Fibroblast of pulmonary artery (primary cell): ENCODE data around the gene IGFLR1.
"Not testable (repeated sequence)": the region's sequence is repeated elsewhere in the genome, so short reads cannot be mapped to it uniquely, and the experiment has no call there.

Experiments
- DNase-seq: peaks from one replicate; pipeline ENCODE4 v3.0.0-alpha.2; 2010; ENCODE audit warnings: low read depth
- H3K4me3 ChIP-seq: replicated peaks from 2 replicates; pipeline ENCODE4 v1.5.1; 2011; ENCODE audit warnings: low read depth, mild to moderate bottlenecking, control low read depth, low read length, moderate library complexity
- TF ChIP-seq, protein P1 (sequence below): IDR thresholded peaks from 2 replicates; pipeline ENCODE4 v1.5.1; 2011; ENCODE audit warnings: mild to moderate bottlenecking, control low read depth, low read length, inconsistent platforms; ENCODE audit errors: missing control alignments

Gene IGFLR1

DNA sequence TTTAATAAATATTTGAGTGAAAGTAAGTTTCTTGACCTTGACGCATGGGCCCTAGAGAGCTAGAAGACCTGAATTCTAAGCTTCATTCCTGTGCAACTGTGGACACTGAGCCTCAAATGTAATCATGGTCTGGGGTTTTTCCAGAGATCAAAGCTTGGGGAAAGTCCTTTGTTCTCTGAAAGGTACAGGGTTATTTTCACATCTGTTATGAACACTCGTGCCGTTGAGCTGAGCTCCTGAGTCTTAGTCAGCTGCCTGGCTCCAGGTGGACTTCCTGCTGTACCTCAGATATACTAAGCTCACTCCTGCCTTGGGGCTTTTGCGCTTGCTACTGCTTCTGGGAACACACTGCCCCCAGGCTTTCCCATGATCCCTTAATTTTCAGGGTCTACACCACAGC lies 45.4 kb downstream of the IGFLR1 start:
- TF ChIP-seq, protein P1, sequence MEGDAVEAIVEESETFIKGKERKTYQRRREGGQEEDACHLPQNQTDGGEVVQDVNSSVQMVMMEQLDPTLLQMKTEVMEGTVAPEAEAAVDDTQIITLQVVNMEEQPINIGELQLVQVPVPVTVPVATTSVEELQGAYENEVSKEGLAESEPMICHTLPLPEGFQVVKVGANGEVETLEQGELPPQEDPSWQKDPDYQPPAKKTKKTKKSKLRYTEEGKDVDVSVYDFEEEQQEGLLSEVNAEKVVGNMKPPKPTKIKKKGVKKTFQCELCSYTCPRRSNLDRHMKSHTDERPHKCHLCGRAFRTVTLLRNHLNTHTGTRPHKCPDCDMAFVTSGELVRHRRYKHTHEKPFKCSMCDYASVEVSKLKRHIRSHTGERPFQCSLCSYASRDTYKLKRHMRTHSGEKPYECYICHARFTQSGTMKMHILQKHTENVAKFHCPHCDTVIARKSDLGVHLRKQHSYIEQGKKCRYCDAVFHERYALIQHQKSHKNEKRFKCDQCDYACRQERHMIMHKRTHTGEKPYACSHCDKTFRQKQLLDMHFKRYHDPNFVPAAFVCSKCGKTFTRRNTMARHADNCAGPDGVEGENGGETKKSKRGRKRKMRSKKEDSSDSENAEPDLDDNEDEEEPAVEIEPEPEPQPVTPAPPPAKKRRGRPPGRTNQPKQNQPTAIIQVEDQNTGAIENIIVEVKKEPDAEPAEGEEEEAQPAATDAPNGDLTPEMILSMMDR = no peak
- no peak overlapping the region for H3K4me3 ChIP-seq
- DNase-seq = no peak

DNA sequence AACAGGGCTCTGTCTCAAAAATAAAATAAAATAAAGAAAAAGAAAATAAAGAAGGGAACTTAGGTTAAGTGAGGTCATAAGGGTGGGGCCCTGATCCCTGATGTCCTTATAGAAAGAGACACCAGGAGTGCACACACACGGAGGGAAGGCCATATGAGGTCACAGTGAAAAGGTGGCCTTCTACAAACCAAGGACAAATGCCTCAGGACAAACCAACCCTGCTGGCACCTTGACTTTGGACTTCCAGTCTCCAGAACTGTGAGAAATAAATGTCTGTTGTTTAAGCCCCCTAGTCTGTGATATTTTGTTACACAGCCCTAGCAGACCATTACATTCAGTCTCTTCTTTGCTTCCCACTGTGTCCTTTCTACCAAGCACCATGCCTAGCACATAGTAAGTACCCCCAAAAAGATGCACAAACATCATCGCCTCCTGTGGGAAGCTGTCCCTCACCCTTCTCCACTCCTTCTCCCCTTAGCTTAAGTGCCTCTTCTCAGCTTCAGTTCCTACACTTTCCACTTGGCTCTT lies 46.3 kb downstream of the IGFLR1 start:
- no peak for DNase-seq
- no peak overlapping the region for H3K4me3 ChIP-seq
- TF ChIP-seq, protein P1 = no peak

DNA sequence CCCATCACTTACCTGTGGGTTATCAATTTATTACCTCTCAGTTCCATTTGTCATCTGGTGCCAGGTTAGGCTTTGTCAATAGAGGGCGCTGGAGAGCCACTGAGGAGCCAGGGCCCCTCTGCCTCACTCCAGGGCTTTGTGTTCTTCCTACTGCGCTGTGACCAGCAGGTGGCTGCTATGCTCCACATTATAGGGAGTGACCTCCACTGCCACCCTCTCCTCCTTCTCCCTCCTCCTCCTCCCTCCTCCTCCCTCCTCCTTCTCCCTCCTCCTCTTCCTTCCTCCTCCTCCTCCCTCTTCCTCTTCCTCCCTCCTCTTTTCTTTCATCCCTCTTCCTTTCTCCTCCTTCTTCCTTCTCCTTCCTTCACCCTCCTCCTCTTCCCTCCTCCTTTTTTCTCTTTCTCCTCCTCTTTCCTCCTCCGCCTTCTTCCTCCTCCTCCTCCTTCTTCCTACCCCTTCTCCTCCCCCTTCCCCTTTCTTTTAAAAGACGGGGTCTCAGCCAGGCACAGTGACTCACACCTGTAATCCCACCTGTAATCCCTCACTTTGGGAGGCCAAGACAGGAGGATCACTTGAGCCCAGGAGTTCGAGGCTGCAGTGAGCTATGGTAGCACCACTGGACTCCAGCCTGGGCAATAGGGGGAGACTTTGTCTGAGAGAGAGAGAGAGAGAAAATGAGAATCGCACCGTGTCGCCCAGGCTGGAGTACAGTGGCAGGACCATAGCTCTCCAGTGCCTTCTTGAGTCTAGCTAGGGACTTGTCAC lies 48.2 kb downstream of the IGFLR1 start:
- DNase-seq = peak; percentile 87
- H3K4me3 ChIP-seq = no peak overlapping the region
- TF ChIP-seq, protein P1 = peak; percentile 99

DNA sequence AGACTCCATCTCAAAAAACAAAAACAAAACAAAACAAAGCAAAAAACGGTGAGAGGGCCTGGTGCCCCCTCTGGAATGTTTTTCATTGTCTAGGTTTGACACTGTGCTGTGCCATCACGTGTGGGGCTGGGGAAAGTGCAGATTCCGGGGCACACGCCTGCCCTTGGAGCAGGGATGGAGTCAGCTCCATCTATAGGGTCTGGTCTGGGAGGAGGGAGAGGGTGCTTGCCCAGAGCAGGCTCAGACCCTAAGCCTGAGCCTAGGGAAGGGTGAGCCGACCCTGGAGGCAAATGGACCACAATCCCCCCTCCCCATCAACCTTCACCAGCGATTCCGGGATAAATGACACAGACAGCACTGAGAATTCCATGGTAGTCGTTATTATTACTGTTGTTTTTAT lies 48.8 kb downstream of the IGFLR1 start:
- no peak for DNase-seq
- TF ChIP-seq, protein P1 = no peak
- no peak overlapping the region for H3K4me3 ChIP-seq

DNA sequence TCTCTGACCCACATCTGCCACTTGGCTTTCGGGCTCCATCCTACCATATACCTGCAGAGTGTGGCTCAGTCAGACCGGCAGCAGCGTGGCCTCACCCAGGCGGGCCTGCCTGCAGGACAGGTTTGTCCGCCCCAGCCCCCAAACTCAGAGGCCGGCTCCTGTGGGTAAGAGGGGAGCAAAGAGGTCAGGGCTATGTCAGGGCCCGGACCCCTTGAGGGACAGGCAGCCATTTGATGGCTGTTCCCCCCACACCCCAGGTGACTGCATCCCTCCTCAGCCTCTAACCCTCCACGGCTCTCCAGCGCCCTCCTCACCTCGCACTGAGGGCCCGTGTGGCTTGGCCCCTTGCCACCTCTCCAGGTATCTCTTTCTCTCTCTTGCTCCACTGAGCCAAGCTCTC lies 50.2 kb downstream of the IGFLR1 start:
- H3K4me3 ChIP-seq = no peak overlapping the region
- TF ChIP-seq, protein P1 = no peak
- DNase-seq = no peak

DNA sequence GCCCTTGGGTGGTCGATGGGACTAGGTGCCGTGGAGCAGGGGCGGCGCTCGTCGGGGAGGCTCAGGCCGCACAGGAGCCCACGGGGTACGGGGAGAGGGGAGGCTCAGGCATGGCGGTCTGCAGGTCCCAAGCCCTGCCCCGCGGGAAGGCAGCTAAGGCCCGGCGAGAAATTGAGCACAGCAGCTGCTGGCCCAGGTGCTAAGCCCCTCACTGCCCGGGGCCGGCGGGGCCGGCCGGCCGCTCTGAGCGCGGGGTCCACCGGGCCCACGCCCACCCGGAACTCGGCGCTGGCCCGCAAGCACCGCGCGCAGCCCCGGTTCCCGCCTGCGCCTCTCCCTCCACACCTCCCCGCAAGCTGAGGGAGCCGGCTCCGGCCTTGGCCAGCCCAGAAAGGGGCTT lies 51.1 kb downstream of the IGFLR1 start:
- DNase-seq, H3K4me3 ChIP-seq: not testable (repeated sequence)

DNA sequence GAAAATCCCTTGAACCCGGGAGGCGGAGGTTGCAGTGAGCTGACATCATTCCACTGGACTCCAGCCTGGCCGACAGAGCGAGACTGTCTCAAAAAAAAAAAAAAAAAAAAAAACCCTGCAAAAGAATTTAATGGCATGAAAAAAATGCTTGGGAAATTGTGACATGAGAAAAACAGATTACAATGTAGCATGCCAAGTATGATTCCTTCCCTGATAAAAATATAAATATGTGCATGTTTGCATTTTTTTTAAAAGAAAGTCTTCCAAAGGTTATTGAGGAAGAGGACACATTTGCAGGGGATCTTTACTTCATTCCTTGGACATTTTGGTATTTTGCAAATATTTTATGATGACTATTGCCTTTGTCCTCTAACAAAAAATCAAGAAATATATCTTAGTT lies 52.4 kb downstream of the IGFLR1 start:
- TF ChIP-seq, protein P1 = no peak
- DNase-seq = no peak
- no peak overlapping the region for H3K4me3 ChIP-seq
